GM19438 (cell line): Measurements from ENCODE around the gene PKP1.

Experiments
- ATAC-seq: cut with Tn5 transposase; IDR thresholded peaks from one replicate; pipeline ENCODE4 v1.9.1; 2021; ENCODE audit warnings: low read depth; ENCODE audit not compliant: unreplicated experiment

The PKP1 gene

DNA sequence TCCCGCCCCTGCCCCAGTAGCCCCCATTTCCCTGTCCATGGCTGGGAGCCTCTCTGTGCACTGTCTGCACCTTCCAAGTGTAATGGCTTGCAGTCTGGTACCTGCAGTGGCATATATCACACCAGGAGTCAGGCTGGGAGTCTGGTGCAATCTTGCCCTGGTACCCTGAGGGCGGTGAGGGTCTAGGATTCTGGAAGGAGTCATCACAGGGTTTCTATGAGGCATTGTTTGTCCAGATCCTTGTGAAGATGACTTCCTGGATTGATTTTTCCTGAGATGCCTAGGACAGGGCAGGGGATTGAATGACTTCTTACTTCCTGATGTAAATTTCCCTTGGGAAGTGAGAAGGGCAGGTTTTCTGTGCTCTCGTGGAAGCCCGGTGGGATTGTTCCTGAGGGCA, 5.9 kb upstream of the PKP1 start:
- ATAC-seq: no peak

DNA sequence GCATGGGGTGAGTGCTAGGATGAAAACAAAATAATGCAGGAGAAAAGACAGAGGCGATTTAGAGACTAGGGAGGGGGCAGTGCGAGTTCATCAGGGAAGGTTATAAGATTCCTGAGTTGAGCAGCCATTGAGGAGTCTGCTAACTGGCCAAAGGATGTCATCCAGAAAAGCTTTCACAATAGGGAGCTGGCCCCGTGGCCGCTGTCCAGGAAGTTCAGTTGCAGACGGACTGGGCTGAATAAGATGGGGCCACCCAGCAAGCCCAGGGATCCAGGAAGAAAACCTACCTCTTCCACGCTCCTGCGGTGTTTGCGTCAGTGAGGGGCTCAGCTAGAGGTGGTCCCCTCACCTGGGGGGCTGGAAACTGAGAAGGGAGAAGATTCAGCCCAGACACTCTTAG, 4.0 kb upstream of the PKP1 start:
- no peak for ATAC-seq

DNA sequence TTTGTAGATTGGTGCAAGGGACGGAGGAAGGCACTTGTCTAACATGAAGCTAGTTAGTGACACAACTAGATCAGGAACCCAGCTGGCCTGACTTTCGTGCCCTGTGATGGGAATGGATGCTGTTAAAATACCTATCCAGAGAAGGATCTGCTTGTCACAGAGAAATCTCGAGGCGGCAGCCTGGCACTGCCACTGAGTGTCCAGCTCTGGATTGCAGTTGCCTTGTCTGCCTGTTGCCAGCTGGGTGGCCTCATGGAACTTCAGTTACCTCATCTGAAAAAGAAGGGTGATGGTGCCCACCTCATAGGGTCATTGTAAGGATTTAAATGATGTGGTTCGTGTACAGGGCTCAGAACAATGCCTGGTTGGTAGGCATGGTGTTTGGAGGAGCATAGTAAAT, 2.4 kb upstream of the PKP1 start:
- ATAC-seq: no peak

DNA sequence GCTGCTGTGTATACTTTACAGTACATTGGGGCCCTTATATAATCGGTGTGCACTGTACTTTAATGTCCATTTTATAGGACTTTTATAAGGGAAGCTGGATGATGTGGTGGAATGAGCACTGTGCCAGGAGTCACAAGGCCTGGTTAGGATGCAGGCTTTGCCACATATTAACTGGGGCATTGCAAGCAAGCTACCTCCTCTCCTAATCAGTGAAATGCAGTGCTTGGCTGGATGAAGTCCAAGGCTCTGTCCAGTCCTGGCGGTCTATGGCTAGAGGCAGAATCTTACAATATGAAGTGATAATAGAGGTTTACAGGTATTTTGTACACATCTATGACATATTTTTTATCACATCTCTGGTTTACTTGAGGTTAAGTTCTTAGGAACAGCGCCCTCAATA, 1.7 kb upstream of the PKP1 start:
- no peak for ATAC-seq

DNA sequence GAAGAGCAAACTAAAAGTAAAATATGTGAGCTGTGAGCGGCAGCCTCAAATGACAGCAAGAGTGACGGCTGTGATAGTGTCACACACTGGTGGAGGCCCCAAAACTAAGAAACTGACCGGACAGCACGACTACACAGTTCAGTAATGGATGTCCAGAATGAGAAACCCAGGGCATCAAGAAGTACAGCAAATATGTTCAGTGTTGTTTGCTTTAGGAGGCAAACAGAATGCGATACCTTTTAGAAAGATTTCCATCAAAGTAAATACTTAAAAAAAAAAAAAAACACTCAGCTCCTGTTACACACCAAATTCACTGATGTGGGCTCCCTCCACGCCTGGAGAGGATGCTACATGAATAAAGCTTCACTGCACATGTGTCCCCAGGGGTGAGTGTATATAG, 1.1 kb upstream of the PKP1 start:
- no peak for ATAC-seq

DNA sequence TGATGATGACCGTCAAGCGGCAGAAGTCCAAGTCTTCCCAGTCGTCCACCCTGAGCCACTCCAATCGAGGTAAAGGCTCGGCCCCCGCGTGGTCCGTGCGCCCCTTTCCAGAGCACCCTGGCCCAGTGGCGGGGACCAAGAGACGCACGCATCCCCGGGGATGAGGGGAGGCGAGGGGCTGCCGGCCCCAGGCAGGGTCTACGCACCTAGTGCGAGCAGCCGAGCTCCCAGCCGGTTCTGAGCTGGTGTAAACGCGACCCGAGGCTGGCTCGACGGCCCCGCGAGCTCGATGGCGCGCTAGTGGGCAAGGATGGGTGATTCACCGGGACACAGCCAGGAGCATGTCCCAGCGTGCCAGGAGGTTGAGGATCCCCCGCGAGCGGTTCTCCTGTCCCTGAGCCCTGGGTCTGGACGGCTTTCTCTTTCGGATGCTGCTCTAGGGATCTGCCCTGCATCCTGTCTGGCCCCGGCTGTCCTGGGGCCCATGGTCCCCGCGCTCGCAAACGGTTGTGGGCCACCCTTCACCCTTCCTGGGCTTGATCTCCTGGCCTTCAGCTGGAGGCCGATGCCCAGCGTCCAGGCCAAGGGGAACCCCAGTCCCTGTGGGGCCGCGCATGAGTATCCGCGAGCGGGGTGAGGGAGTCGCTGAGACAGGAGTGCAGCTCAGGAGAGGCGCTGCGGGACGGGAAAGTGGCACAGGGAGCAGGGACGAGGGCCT, 689 bp downstream of the PKP1 start:
- ATAC-seq: no peak

DNA sequence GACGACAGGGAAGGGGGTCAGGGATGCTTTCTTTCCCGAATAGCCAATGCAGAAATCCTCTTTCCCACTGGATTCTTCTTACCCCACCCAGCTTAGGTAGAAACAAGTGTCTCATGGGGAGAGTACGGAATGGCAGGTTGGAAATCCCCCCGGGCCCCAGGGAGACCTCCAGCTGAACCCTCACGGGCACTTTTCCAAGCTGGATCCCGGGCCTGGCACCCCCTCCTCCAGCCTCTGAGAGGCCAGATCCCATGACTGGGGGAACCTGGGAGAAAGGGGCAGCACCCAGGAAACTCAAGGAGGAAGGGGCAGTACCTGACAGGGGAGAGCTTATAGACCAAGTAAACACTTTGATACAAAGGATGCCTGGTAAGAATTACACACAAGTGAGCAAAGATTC, 1.3 kb downstream of the PKP1 start:
- no peak for ATAC-seq

DNA sequence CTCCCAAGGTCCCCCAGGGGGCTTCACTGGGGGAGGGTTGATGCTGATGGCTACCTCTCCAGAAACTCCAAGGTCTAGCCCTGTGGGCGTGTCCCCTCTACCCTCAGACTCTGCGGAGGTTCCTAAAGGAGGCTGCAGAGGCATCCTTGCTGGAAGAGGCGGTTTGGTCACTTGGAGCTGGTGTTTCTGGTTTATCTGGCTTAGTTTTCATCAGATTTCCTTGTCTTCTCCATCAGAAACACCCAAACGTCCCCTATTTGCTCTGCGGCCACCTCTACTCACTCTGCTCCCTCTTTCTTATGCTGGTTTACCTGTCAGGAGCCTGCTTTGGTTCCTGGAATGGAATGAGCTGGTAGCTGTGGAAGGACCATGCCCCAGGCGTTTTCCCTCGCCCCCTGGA, 2.5 kb downstream of the PKP1 start:
- ATAC-seq: no peak

DNA sequence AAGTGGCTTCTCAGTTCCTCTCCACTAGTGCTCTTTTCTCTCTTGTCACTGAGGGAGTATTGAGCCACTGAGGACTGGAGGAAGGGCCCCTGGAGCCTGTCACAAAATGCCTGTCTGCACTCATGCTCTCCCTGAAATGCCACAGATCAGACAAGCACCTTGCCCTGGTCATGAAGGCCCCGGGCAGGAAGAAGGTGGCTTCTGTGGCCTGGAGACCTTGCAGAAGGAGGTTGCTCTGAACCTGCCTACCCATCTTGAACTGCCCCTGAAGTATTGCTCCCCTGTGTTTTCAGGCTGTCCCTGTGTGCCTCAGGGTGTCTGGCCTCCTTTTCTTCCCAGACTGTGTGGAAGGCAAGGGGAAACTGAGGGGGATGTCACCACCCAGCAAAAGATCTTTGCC, 3.1 kb downstream of the PKP1 start:
- no peak for ATAC-seq

DNA sequence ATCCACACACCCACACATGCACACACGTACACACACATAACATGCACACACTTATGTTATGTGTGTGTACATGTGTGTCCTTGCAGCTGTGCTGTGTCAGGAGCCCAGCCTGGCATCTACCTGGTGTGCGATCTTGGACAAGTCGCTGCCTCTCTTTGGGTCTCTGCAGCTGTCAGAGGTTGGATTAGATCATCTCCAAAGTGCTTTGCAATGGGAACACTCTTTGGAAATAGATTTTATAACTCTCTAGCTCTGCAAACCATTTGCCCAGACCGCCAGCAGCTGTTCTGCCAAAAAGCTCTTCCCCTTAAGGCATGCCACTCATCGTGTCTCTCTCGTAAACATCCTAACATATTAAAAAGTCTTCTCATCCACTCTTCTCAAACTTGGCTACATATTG, 4.7 kb downstream of the PKP1 start:
- no peak for ATAC-seq

DNA sequence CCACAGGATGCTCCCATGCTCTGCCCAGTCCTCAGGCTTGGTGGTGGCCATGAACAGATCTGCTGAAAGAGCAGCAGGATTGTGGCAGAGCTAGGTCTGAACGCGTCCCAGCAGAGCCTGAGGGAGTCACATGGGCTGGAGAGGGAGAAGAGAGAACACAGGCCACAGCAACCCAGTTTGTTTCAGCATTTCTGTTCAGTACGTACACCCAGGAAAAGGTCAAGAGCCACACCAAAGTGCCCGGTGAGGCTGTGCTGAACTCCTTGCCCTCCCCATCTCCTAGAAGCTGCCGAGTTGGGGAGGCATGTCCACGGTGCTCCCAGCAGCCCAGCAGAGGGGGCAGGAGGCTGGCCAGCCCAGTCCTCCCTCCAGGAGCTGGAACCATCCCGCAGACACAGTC, 5.5 kb downstream of the PKP1 start:
- no peak for ATAC-seq

DNA sequence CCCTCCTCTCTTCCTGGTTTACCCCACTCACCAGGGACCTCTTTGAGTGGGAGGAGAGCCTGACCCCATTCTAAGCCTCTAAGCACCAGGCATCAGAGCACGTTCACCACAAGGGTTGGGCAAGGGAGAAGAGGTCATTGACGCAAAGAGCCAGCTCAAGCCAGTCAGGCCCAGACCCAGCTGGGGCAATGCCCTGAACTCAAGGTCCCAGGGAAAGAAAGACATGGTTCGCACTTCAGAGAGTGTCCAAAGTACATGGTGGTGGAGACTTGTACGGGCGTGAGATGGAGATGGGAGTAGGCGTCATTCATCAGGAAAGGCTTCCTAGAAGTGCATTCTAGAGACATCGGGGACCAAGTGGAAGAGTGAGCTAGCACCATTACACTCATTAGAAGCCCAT, 7.2 kb downstream of the PKP1 start:
- no peak for ATAC-seq

DNA sequence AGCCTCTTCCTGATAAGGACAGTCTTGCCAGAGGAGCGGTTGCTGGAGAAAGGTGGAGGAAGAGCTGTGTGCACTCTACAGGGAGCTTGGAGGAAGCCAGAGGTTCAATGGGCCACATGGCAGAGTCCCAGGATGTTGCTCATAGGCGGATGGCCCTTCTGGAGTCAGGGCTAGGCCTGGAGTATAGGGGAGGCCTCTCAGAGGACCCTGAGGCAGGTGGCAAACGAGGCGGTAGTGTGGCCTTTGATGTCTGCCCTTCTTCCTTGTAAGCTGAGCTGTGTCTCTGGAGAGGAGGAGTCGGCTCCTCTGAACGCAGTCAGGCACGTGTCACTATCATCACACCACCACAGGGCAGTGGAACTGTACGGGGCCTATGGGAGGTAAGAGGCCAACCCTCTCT, 8.6 kb downstream of the PKP1 start:
- no peak for ATAC-seq

DNA sequence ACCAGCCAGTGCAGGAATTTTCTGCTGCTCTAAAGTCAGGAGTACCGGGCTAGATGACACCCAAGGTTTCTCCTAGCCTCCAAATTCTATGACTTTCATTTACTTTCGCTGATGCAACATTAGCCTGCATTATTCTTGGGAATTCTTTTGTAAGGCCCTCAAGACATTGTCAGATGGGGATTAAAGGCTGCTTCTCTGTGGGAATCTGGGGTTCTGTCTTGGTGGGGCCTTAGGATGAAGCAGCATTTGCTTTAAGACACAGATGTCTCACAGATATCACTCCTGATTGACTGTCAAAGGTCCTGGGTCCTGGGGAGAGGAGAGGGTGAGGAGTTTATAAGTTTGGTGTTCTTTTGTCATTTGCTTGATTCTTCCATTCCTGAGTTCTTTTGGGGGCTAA, 11.6 kb downstream of the PKP1 start:
- ATAC-seq: no peak

DNA sequence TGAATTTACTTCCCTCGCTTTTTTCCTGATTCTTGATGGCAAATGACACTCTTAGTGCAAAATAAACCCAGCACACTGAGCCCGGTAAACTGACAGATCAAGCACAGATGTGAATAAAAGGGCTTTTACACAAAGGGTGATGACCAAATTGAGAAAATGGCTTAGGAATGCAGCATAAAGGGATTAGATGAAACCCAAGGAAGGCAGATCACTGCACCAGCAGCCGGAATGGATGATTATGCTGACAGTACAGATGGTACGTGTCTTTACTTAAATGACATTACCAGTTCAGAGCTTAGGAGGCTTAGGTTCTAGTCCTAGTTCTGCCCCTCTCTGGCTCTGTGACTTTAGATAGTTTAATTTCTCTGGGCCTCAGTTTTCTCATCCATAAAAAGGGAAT, 12.0 kb downstream of the PKP1 start:
- ATAC-seq: no peak

DNA sequence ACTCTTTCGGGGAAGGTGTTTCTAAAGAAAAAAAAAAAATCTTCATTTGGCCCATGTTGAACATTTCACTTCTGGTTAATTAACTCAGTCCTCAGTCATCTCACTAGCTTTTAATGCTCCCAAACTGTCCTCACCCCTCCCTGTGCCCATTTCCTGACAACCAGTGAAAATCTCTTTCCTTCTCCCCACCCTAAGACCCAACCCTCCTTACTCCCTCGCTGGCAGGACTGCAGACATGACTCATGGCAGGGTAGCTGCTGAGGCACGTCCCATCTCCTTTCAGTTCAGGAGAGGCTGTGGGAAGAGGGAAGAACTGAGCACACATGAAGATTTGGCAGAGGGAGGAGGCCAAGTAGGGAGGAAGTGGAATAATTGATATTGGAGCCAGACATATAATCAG, 12.6 kb downstream of the PKP1 start:
- ATAC-seq: no peak

DNA sequence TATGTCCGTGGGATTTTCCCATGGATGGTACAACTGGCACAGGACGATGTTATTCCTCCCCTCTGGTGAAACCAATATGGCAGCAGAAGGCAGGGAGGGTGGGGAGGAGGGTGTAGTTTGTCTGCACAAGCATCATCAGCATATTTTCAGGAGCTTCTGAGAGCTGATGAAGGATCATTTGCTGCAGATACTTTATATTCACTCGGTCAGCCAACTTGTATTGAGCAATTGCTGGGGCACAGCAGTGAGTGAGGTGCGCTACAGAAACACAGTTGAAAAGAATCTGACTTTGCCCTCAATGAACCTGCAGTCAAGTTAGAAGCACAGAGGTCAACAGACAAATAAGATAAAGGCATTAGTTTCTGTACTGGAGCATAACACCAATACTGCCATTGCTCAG, 13.0 kb downstream of the PKP1 start:
- ATAC-seq: no peak

DNA sequence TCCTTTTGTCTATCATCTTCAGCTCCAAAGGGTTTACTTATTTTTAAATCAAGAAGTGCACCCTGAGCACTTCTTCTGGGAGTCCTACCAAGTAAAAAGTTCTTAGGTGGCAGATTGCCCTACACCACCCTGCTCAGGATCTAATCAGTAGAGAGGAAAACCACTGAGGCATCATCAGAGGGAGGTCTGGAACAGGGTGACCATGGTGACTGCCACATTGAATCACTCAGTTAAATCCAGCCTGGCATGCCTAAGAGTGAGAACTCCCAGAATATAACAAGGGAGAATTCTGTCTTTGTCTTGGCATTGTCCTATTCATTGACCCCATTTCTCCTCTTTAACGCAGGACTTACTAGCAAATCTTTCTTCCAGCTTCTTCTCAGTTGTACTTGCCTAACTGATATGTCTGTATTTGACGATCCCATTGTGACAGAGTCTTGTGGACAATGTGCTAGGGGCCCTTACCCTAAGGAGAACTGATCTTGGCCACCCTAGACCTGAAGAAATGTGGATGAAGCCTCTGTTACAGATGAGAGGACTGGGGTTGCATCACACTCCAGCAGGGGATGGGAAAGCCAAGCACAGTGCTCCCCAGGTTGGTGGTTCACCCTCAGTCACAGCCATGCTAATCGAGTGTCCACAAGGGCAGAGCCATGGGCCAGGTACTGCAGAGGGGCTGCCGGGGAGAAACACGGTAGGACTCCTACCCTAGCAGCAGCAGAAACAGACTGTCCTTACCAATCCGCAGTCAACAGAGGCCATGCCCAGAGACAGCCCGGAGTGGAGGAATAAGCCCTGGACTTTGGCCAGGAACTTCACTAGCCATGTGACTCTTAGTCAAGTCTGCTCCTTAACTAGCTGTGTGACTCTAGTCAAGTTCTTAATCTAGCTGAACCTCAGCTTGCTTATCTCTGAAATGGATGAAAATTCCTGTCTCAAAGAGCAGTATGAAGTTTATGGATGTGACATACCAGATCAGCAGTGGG, 15.4 kb downstream of the PKP1 start:
- ATAC-seq: no peak

DNA sequence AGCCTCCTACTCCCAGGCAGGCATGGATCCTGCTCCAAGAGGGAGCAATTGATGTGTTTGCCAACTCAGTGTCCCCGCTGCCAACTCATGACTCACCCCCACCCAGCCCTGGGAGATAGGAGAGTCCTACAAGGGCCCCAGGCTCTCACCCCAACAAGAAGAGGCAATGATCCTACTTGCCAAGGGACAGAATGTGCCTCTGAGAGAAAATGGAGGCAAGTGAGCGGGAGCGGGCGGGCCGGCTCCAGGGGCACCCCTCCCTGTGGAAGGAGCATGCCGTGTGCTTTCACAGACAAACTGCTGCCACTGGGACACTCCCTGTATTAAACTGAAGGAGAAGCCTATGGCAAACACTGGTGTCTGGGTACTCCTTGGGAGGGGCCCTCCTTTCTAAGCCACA, 16.7 kb downstream of the PKP1 start:
- no peak for ATAC-seq

DNA sequence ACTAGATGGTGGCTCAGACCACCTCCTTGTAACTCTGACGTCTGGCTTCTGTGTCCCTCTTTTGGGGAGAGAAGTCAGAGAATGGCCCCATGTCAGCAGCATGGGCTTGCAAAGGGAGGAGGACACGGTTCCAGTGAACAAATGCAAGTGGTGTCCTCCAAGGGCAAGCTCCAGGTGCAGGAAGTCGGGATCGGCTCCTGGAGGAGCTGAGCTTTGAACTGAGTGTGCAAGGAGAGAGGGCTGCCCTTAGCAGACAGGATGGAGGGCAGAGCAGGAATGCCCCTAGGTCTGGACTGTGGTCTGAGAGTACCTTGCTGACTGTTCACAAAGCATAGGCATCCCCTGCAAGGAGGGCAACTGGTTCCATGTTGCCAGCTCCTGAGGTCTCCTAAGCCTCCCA, 17.3 kb downstream of the PKP1 start:
- no peak for ATAC-seq

DNA sequence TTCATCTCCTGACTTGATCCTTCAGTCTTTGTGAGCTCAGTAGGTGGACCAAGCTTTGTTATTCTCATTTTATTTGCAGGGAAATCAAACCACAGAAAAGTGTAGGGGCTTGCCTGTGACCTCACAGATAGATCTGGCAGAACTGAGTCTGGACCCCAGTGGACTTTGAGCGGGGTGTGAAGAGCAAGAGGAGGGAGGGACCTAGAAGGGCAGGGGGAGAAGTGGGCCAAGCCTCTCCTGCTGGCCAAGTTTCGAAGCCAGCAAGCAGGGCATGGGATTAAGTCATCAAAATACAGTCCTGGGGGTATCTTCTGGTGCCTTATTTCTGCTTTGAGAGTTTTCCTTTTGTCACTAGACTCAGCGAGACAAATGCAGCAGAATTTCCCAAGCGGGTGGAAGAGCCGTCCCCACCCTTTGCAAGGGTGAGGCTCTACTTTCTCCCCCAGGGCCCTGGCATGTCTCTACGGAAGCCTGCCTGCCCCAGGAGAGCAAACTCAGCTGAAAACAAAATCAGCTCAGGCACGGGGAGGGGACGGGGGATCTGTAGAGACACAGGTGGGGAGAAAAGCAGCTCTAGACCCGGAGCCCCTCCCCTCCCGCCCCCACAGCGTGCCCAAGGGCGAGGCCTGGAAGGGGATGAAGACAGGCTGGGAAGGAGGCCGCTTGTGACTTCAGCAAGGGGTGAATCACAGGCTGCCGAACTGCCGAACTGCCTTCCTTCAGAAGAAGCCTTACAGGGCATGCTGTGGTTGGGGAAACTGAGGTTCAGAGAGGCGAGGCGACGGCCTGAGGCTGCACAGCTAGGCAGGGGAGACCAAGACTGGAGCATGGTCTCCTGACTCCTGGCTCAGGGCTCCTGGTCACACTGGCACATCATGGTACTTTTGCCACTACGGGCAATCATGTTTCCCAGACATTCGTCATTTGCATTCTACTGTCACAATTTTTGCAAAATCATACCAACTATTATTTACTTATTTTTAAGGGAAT, 19.2 kb downstream of the PKP1 start:
- no peak for ATAC-seq
